Amniotic stem cell (primary cell): ENCODE results near the gene FARP2.
"Not testable (repeated sequence)": the region's sequence is repeated elsewhere in the genome, so short reads cannot be mapped to it uniquely, and the experiment has no call there.

Experiments
- DNase-seq: peaks from one replicate; lab custom pipeline; 2025; lab: John Stamatoyannopoulos, UW

Gene FARP2

GRCh38 chr2:241364781-241365180 is 8.7 kb downstream of the FARP2 start:
- DNase-seq: no peak

- DNase-seq: no peak
These were observed 10.6 kb downstream of the FARP2 start for GRCh38 chr2:241366678-241367077.

- no peak for DNase-seq
These were observed 12.6 kb downstream of the FARP2 start for GRCh38 chr2:241368643-241369042.

GRCh38 chr2:241372361-241372992 is 16.4 kb downstream of the FARP2 start:
- DNase-seq: no peak

- no peak for DNase-seq
These were observed 17.4 kb downstream of the FARP2 start for GRCh38 chr2:241373446-241373845.

- not testable (repeated sequence) for DNase-seq
These were observed 17.8 kb downstream of the FARP2 start for GRCh38 chr2:241373906-241374305.

GRCh38 chr2:241375300-241375699 is 19.2 kb downstream of the FARP2 start:
- DNase-seq: no peak

GRCh38 chr2:241376808-241377207 is 20.7 kb downstream of the FARP2 start:
- no peak for DNase-seq

- no peak for DNase-seq
These were observed 22.7 kb downstream of the FARP2 start for GRCh38 chr2:241378816-241379215.

- no peak for DNase-seq
These were observed 23.7 kb downstream of the FARP2 start for GRCh38 chr2:241379481-241380480.

GRCh38 chr2:241381872-241382271 is 25.8 kb downstream of the FARP2 start:
- DNase-seq: no peak

- not testable (repeated sequence) for DNase-seq
These were observed 29.4 kb downstream of the FARP2 start for GRCh38 chr2:241385450-241385849.

- DNase-seq: no peak
These were observed 30.4 kb downstream of the FARP2 start for GRCh38 chr2:241386519-241386918.

- no peak for DNase-seq
These were observed 33.6 kb downstream of the FARP2 start for GRCh38 chr2:241389697-241390096.

- DNase-seq: no peak
These were observed 34.5 kb downstream of the FARP2 start for GRCh38 chr2:241390301-241391206.

- no peak for DNase-seq
These were observed 36.0 kb downstream of the FARP2 start for GRCh38 chr2:241391892-241392665.

- DNase-seq: not testable (repeated sequence)
These were observed 36.7 kb downstream of the FARP2 start for GRCh38 chr2:241392753-241393152.

GRCh38 chr2:241393524-241394196 is 37.6 kb downstream of the FARP2 start:
- DNase-seq: no peak

- not testable (repeated sequence) for DNase-seq
These were observed 40.7 kb downstream of the FARP2 start for GRCh38 chr2:241396809-241397208.
